Hepatocyte (in vitro differentiated cells): ENCODE results near the gene ADCY4. TPM values are rescaled to one million over a fixed set of nuclear protein-coding genes. Genes with fewer than 3 reads are reported as not detected.

Experiments
- DNase-seq: peaks from one replicate; pipeline ENCODE4 v3.0.0-alpha.2; 2016; ENCODE audit warnings: low spot score
- H2AFZ ChIP-seq: fragments of 200-600 bp; sonication (generic); 2 replicates; pipeline ENCODE4 v1.6.0; 2016; ENCODE audit warnings: antibody characterized with exemption, mild to moderate bottlenecking
- H3K27ac ChIP-seq: fragments of 200-600 bp; sonication (generic); 2 replicates; pipeline ENCODE4 v1.5.1; 2016; ENCODE audit warnings: mild to moderate bottlenecking
- H3K27me3 ChIP-seq: fragments of 200-600 bp; sonication (generic); 2 replicates; pipeline ENCODE4 v1.6.1; 2016
- H3K36me3 ChIP-seq: fragments of 200-600 bp; sonication (generic); replicated peaks from 2 replicates; pipeline ENCODE4 v1.5.1; 2016; ENCODE audit warnings: low read depth; ENCODE audit not compliant: insufficient read depth
- H3K4me1 ChIP-seq: fragments of 200-600 bp; sonication (generic); 2 replicates; pipeline ENCODE4 v1.5.1; 2016; ENCODE audit warnings: mild to moderate bottlenecking, moderate library complexity; ENCODE audit not compliant: insufficient read depth
- H3K4me2 ChIP-seq: fragments of 200-600 bp; sonication (generic); 2 replicates; pipeline ENCODE4 v1.6.0; 2016
- H3K4me3 ChIP-seq: fragments of 200-600 bp; sonication (generic); 2 replicates; pipeline ENCODE4 v1.5.1; 2016; ENCODE audit warnings: mild to moderate bottlenecking
- H3K79me2 ChIP-seq: fragments of 200-600 bp; sonication (generic); 2 replicates; pipeline ENCODE4 v1.6.0; 2017; ENCODE audit warnings: mild to moderate bottlenecking
- H3K9me2 ChIP-seq: fragments of 200-600 bp; sonication (generic); replicated peaks from 2 replicates; pipeline ENCODE4 v1.6.0; 2017; ENCODE audit warnings: mild to moderate bottlenecking; ENCODE audit not compliant: insufficient read depth
- H3K9me3 ChIP-seq: fragments of 200-600 bp; sonication (generic); 2 replicates; pipeline ENCODE4 v1.5.1; 2016; ENCODE audit warnings: low read depth, mild to moderate bottlenecking
- H4K20me1 ChIP-seq: fragments of 200-600 bp; sonication (generic); 2 replicates; pipeline ENCODE4 v1.6.0; 2016; ENCODE audit warnings: mild to moderate bottlenecking; ENCODE audit not compliant: insufficient read depth, poor library complexity, severe bottlenecking
- EZH2 ChIP-seq: fragments of 200-600 bp; sonication (generic); IDR thresholded peaks from 2 replicates; pipeline ENCODE4 v1.6.1; 2016; ENCODE audit warnings: antibody characterized with exemption, mild to moderate bottlenecking, borderline replicate concordance
- EZH2phosphoT487 ChIP-seq: fragments of 200-600 bp; sonication (generic); IDR thresholded peaks from one replicate; pipeline ENCODE4 v1.6.1; 2018; ENCODE audit warnings: antibody characterized with exemption, mild to moderate bottlenecking, low read depth, moderate library complexity; ENCODE audit not compliant: unreplicated experiment, severe bottlenecking
- WGBS: methylation state at CpG from one replicate; pipeline ENCODE4 v1.1.6; 2016; ENCODE audit warnings: low lambda C conversion rate; ENCODE audit errors: missing lambda C conversion rate; 5-methylcytosine and 5-hydroxymethylcytosine counted together
- polyA plus RNA-seq: library from polyadenylated mRNA; unstranded; fragments of >200 nt; fragmentation: Nextera tagmentation; extraction: Ambion mirVana; gene quantifications from 2 replicates; pipeline ENCODE4 v1.2.1, GENCODE V29; 2016
- total RNA-seq: library from RNA; depleted of rRNA; stranded (reverse); fragments of >200 nt; gene quantifications from 2 replicates; pipeline ENCODE4 v1.2.3, GENCODE V29; 2014
- TF ChIP-seq, protein P1 (sequence below): fragments of 200-600 bp; sonication (generic); IDR thresholded peaks from 2 replicates; pipeline ENCODE4 v1.5.1; 2016; ENCODE audit warnings: antibody characterized with exemption, mild to moderate bottlenecking; ENCODE audit not compliant: poor library complexity

Gene ADCY4
- total and polyA plus RNA-seq, 2 experiments from 2014 or later: 0.63 to 1.3 TPM

DNA sequence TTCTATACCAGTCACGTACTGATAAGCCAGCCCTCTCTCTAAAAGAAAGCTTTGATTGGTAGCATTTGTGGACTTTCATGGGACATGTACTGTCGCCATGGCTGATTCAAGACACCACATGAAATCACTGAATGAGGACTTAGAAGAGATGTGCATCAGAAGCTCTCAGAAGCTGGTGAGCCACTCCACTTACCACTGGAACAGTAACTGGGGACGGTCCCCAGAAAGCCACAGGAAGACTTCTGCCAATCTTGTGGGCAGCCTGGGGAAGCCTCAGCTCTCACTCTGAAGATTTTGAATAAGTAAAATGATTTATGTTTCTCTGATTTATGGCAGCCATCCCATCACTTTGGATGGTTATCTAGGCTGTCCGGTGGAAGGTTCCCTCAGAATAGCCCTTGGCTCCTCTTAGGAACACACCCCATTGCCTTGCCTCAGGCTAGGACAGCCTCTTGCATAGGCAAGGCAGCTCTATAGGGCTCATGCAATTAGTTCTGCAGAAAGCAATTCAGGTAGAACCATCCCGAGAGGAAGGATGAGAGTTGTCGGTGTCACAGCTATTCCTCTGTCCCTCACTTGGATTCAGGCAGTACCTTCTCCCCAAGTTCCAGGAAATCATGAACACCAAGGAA, 45.1 kb downstream of the ADCY4 start:
- Histone ChIP-seq H3K79me2 (no peaks in the 10 kb centered on the region), H3K27me3 (no peaks in the 10 kb centered on the region), H2AFZ (no peak overlapping the region), H3K4me2 (no peak overlapping the region), H3K4me3 (no peak overlapping the region), H3K27ac (no peak overlapping the region), H3K36me3 (no peaks in the 10 kb centered on the region), H3K4me1 (no peaks in the 10 kb centered on the region), H3K9me3 (no peaks in the 10 kb centered on the region), H4K20me1 (no peaks in the 10 kb centered on the region), H3K9me2 (no peaks in the 10 kb centered on the region)
- 94% methylated on average over 6 of the region's 6 CpGs for WGBS
- TF ChIP-seq EZH2: no peak
- TF ChIP-seq, protein P1, sequence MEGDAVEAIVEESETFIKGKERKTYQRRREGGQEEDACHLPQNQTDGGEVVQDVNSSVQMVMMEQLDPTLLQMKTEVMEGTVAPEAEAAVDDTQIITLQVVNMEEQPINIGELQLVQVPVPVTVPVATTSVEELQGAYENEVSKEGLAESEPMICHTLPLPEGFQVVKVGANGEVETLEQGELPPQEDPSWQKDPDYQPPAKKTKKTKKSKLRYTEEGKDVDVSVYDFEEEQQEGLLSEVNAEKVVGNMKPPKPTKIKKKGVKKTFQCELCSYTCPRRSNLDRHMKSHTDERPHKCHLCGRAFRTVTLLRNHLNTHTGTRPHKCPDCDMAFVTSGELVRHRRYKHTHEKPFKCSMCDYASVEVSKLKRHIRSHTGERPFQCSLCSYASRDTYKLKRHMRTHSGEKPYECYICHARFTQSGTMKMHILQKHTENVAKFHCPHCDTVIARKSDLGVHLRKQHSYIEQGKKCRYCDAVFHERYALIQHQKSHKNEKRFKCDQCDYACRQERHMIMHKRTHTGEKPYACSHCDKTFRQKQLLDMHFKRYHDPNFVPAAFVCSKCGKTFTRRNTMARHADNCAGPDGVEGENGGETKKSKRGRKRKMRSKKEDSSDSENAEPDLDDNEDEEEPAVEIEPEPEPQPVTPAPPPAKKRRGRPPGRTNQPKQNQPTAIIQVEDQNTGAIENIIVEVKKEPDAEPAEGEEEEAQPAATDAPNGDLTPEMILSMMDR: no peak
- DNase-seq: no peak

DNA sequence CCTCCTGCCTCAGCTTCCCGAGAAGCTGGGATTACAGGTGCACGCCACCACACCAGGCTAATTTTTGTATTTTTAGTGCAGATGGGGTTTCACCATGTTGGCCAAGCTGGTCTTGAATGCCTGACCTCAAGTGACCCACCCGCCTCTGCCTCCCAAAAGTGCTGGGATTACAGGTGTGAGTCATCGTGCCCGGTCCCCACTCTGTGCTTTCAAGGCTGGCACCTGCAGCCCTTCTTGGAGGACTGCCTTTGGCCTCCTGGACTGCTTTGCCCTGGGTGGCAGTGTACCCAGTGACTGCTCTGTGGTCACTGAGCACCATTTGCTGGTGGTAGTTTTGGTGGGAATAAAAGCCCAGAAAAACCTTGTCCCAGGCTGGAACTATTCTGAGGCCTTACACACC, 47.9 kb downstream of the ADCY4 start:
- no peaks in the 10 kb centered on the region for H4K20me1 ChIP-seq

DNA sequence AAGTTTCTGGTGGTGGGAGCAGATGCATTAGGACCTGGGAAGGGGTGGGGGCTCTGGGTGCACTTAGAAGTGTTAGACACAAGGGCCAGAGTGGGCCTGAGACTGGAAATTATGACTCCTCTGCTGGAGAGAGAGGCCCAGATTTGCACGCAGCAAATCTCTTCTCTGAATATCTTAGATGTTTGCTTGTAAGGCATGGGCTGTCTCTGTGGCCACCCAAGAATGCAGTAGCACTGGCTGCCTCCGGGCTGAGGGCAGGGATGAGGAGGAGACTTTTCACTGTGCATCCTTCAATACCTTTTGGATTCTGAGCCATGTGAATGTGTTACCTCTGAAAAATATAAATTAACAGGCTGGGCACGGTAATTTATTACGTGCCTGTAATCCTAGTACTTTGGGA, 49.5 kb downstream of the ADCY4 start:
- no peak for TF ChIP-seq EZH2
- TF ChIP-seq, protein P1: no peak
- TF ChIP-seq EZH2phosphoT487: no peak
- no peak for DNase-seq
- no peaks in the 10 kb centered on the region for H3K36me3 ChIP-seq
- no peak overlapping the region for H3K4me3 ChIP-seq
- WGBS: 75% methylated on average over 4 of the region's 4 CpGs
- H3K27ac ChIP-seq: no peak overlapping the region
- no peaks in the 10 kb centered on the region for H4K20me1 ChIP-seq
- no peaks in the 10 kb centered on the region for H3K27me3 ChIP-seq
- H2AFZ ChIP-seq: no peak overlapping the region
- H3K9me2 ChIP-seq: no peaks in the 10 kb centered on the region
- H3K4me1 ChIP-seq: no peaks in the 10 kb centered on the region
- no peaks in the 10 kb centered on the region for H3K9me3 ChIP-seq
- no peaks in the 10 kb centered on the region for H3K79me2 ChIP-seq
- no peak overlapping the region for H3K4me2 ChIP-seq

More for the DNA sequence above, 47.9 kb downstream of the ADCY4 start:
- H3K9me3 ChIP-seq: no peaks in the 10 kb centered on the region
- TF ChIP-seq EZH2phosphoT487 (no peak), EZH2 (no peak)
- TF ChIP-seq, protein P1: no peak
- no peak overlapping the region for H3K4me2 ChIP-seq
- H3K36me3 ChIP-seq: no peaks in the 10 kb centered on the region
- no peaks in the 10 kb centered on the region for H3K4me1 ChIP-seq
- H3K4me3 ChIP-seq: no peak overlapping the region
- H3K27ac ChIP-seq: no peak overlapping the region
- no peak overlapping the region for H2AFZ ChIP-seq
- 95% methylated on average over 5 of the region's 5 CpGs for WGBS
- H3K9me2 ChIP-seq: no peaks in the 10 kb centered on the region
- H3K27me3 ChIP-seq: no peaks in the 10 kb centered on the region
- no peaks in the 10 kb centered on the region for H3K79me2 ChIP-seq
- no peak for DNase-seq
